ENCODE results near the gene LAMP1.
"Not testable (repeated sequence)": the region's sequence is repeated elsewhere in the genome, so short reads cannot be mapped to it uniquely, and the experiment has no call there.

The LAMP1 gene

GRCh38 chr13:113338451-113338850, 41.4 kb downstream of the LAMP1 start:
- Histone ChIP-seq H3K27ac (ENCODE audit: poor library complexity, severe bottlenecking) (no peak overlapping the region), H3K4me1 (ENCODE audit: insufficient read depth, poor library complexity, severe bottlenecking) (no peaks in the 10 kb centered on the region), H3K27me3 (ENCODE audit: insufficient read depth, poor library complexity, severe bottlenecking) (no peaks in the 10 kb centered on the region), H3K36me3 (ENCODE audit: low read depth) (0 out of 2 replicates have a peak, but pooled peaks cover 3% of the 10 kb centered on the region), H3K4me3 (ENCODE audit: severe bottlenecking) (no peak overlapping the region), H3K9me3 (ENCODE audit: severe bottlenecking) (no peaks in the 10 kb centered on the region)
- no peak for TF ChIP-seq CTCF (IDR thresholded peaks at IDR 0.05; ENCODE audit: poor library complexity, severe bottlenecking)
- DNase-seq (ENCODE audit: low spot score) (no peak), ATAC-seq (ENCODE audit: low read depth) (no peak)

GRCh38 chr13:113342820-113343691, 46.0 kb downstream of the LAMP1 start:
- Histone ChIP-seq H3K4me3 (ENCODE audit: severe bottlenecking) (no peak overlapping the region), H3K4me1 (ENCODE audit: insufficient read depth, poor library complexity, severe bottlenecking) (no peaks in the 10 kb centered on the region), H3K27ac (ENCODE audit: poor library complexity, severe bottlenecking) (no peak overlapping the region), H3K27me3 (ENCODE audit: insufficient read depth, poor library complexity, severe bottlenecking) (no peaks in the 10 kb centered on the region), H3K9me3 (ENCODE audit: severe bottlenecking) (no peaks in the 10 kb centered on the region), H3K36me3 (ENCODE audit: low read depth) (0 out of 2 replicates have a peak, but pooled peaks cover 3% of the 10 kb centered on the region)
- ATAC-seq (ENCODE audit: low read depth) (no peak), DNase-seq (ENCODE audit: low spot score) (no peak)
- no peak for TF ChIP-seq CTCF (IDR thresholded peaks at IDR 0.05; ENCODE audit: poor library complexity, severe bottlenecking)

- DNase-seq (ENCODE audit: low spot score) (no peak), ATAC-seq (ENCODE audit: low read depth) (no peak)
- Histone ChIP-seq H3K9me3 (ENCODE audit: severe bottlenecking) (no peaks in the 10 kb centered on the region), H3K27ac (ENCODE audit: poor library complexity, severe bottlenecking) (no peak overlapping the region), H3K4me3 (ENCODE audit: severe bottlenecking) (no peak overlapping the region), H3K36me3 (ENCODE audit: low read depth) (0 out of 2 replicates have a peak, but pooled peaks cover 5% of the 10 kb centered on the region), H3K27me3 (ENCODE audit: insufficient read depth, poor library complexity, severe bottlenecking) (no peaks in the 10 kb centered on the region), H3K4me1 (ENCODE audit: insufficient read depth, poor library complexity, severe bottlenecking) (no peaks in the 10 kb centered on the region)
- TF ChIP-seq CTCF (IDR thresholded peaks at IDR 0.05; ENCODE audit: poor library complexity, severe bottlenecking): no peak
These were observed 46.6 kb downstream of the LAMP1 start for GRCh38 chr13:113343692-113343968.

GRCh38 chr13:113345486-113345885, 48.4 kb downstream of the LAMP1 start:
- H3K27me3 ChIP-seq (ENCODE audit: insufficient read depth, poor library complexity, severe bottlenecking): no peaks in the 10 kb centered on the region
- no peak for TF ChIP-seq CTCF (IDR thresholded peaks at IDR 0.05; ENCODE audit: poor library complexity, severe bottlenecking)
- ATAC-seq (ENCODE audit: low read depth) (no peak), DNase-seq (ENCODE audit: low spot score) (no peak)
- no peak overlapping the region for H3K4me3 ChIP-seq (ENCODE audit: severe bottlenecking)
- H3K36me3 ChIP-seq (ENCODE audit: low read depth): 0 out of 2 replicates have a peak, but pooled peaks cover 3% of the 10 kb centered on the region
- H3K9me3 ChIP-seq (ENCODE audit: severe bottlenecking): no peaks in the 10 kb centered on the region
- no peak overlapping the region for H3K27ac ChIP-seq (ENCODE audit: poor library complexity, severe bottlenecking)
- no peaks in the 10 kb centered on the region for H3K4me1 ChIP-seq (ENCODE audit: insufficient read depth, poor library complexity, severe bottlenecking)

GRCh38 chr13:113347736-113348225, 50.7 kb downstream of the LAMP1 start:
- H3K27me3 ChIP-seq (ENCODE audit: insufficient read depth, poor library complexity, severe bottlenecking); H3K27ac ChIP-seq (ENCODE audit: poor library complexity, severe bottlenecking); DNase-seq (ENCODE audit: low spot score); H3K36me3 ChIP-seq (ENCODE audit: low read depth); H3K9me3 ChIP-seq (ENCODE audit: severe bottlenecking); H3K4me3 ChIP-seq (ENCODE audit: severe bottlenecking); ATAC-seq (ENCODE audit: low read depth); H3K4me1 ChIP-seq (ENCODE audit: insufficient read depth, poor library complexity, severe bottlenecking): not testable (repeated sequence)
